ENCODE measurements around the gene SLC12A8.

Gene SLC12A8

DNA sequence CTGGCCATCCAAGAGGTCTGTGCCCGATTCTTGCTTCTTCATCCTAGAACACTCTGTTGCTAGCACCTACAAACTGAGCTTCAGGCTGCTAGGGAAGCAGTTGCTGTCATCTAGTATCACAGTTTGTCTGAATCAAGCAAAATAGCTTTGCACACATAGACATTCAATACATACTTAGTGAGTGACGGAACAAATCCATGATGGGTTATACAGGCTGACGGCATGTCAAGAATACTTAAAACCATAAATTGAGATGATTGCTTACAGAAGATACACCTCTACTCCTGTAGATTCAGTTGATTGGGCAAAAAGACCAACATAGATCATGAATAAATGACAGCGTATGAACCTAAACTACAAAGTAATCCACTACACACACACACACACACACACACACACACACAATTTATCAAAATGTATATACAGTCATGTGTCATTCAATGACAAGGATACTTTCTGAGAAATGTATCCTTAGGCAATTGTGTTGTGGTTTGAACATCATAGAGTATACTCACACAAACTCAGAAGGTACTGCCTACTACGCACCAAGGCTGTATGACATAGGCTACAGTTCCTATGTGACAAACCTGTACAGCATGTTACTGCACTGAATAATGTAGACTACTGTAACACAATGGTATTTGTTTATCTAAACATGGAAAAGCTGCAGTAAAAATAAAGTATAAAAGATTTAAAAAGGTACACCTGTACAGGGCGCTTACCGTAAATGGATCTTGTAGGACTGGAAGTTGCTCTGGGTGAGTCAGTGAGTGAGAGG is 142.4 kb downstream of the SLC12A8 start:
- DNase-seq, result no peak

- DNase-seq, result no peak
Measured at GRCh38 chr3:125069452-125069851, 143.1 kb downstream of the SLC12A8 start.

DNA sequence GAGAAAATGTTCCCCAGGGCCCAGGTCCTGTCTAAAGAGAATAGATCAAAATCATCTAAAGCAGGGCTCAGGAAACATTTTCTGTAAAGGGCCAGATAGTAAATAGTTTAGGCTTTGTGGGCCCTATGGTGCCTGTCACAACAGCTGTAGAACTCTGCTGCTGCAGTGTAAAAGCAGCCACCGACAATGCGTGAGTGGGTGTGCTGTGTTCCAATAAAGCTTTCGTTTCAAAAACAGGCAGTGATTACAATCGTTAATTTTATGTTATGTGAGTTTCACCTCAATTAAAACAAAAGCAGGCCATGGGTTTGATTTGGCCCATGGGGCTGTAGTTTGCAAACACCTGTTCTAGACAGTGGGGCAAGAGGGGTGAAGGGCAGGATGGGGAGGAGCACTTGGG is 144.3 kb downstream of the SLC12A8 start:
- no peak for DNase-seq

- no peak for DNase-seq
Measured at GRCh38 chr3:125067225-125067624, 145.3 kb downstream of the SLC12A8 start.

- DNase-seq, result no peak
Measured at GRCh38 chr3:125062904-125063618, 149.5 kb downstream of the SLC12A8 start.

GRCh38 chr3:125061646-125062045 is 150.9 kb downstream of the SLC12A8 start:
- no peak for DNase-seq

GRCh38 chr3:125061170-125061569 is 151.4 kb downstream of the SLC12A8 start:
- no peak for DNase-seq

GRCh38 chr3:125059488-125060245 is 152.9 kb downstream of the SLC12A8 start:
- no peak for DNase-seq

GRCh38 chr3:125058959-125059358 is 153.6 kb downstream of the SLC12A8 start:
- no peak for DNase-seq

DNA sequence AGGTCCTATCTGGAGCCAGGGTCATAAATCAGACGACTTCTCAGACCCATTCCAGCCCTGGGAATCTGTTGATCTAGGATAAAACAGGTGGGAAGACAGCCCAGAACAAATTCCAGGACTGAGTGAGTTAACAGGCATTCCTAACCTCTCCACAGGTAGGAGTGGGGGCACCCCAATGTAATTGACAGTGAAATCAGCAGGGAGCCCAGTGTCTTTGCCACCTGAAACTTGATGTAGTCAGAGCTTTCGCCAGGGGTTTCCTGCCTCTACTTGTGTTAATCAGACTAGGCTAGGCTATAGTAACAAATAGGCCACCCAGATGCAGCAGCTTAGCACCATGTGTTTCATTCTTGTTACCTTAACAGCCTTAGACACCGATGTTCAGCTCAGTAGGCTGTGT is 154.0 kb downstream of the SLC12A8 start:
- DNase-seq, result no peak

DNA sequence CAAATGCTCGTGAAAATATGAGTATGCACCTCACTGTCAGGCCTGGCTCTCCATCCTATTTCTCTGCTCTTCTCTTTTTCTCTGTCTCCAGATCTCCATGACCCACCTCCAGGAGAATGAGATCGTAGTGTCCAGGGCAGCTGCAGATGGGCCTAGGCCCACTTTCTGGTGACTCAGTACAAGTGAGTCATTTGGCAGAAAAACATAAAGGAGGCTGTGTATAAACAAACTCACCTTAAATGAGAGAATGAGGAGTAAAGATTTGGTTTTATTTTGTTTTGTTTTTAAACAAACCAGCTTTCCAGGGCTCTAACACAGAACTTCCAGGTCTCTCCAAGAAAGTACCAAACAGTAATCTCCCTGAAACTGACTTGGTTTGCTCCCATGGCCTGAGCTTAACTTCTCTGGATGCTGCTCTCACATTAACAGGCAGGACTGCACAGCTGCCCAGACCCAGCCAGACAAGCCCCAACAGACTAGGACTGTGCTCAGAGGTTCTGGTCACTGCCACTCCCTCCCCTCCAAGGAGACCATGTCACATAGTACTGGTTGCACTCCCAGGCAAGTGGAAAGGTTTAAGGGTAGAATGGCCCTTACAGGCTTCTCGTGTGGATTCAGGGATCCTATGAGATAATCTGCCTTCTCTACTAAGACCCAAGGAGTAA is 155.2 kb downstream of the SLC12A8 start:
- no peak for DNase-seq

GRCh38 chr3:125055913-125056745 is 156.4 kb downstream of the SLC12A8 start, which contains the start of gene HEG1:
TSS of gene HEG1 (minus strand) at chr3:125055997. CDS start at chr3:125055890, 107 bp downstream.
- DNase-seq, result peak; percentile 74

- no peak for DNase-seq
Measured at GRCh38 chr3:125055331-125055912, 157.1 kb downstream of the SLC12A8 start.

DNA sequence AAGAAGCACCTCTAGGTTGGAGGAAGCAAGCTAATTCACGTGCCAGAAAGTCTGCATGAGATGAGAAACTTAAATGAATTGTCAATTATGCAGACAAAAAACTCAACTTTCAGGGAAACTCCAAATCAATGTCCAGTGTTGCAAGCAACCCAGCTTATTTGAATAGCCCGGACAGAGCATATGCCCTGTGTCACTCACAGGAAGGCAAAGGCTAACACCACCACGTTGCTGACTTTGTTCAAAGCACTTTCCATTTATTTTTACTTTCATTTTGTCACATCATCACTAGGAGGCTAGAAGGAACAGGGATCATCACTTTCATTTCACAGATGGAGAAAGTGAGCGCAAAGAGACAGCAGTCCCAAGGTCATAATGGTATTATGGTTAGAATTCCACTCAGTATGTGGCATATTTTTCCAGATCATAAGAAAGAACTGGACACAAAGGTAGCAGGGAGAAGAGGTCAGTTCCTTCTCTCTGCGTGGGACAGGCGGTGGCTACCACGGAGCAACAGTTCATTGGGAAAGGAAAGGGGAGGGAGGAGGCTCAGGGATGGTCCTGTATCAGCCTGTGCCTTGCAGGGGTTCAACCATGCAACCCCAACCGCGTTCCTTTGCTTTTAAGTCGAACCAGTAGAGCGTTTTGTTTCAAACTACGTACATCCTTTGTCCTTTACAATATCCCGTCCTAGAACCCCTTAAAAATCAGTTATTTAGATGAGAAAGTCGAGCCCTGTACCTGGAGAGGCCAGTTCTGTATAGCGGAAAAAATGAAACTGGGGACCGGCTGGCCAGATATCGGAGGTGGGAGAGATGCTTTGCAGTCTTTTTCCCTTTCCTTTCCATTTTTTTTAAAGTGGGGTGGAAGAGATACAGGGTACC is 157.9 kb downstream of the SLC12A8 start:
- DNase-seq, result peak; percentile 13

- DNase-seq, result no peak
Measured at GRCh38 chr3:125054062-125054448, 158.5 kb downstream of the SLC12A8 start.

DNA sequence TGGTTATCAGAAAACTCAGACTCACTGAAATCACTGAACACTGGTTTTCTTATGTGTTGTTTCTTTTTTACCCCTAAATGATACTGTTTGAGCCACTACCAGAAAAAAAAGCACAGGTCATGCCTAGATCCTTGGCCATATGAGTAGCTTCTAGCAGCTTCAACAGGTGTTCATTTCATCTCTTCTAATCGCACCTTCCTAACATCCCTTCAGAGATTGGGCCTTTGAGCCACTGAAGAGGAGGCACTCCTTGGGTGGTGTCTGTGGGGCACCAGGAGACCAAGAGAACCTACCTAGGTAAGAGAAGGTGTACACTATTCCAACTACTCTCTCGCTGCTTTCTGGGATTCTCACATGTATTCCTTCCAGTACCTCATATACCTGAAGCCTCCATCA is 159.2 kb downstream of the SLC12A8 start:
- no peak for DNase-seq

GRCh38 chr3:125052624-125053303 is 159.8 kb downstream of the SLC12A8 start:
- DNase-seq, result no peak

DNA sequence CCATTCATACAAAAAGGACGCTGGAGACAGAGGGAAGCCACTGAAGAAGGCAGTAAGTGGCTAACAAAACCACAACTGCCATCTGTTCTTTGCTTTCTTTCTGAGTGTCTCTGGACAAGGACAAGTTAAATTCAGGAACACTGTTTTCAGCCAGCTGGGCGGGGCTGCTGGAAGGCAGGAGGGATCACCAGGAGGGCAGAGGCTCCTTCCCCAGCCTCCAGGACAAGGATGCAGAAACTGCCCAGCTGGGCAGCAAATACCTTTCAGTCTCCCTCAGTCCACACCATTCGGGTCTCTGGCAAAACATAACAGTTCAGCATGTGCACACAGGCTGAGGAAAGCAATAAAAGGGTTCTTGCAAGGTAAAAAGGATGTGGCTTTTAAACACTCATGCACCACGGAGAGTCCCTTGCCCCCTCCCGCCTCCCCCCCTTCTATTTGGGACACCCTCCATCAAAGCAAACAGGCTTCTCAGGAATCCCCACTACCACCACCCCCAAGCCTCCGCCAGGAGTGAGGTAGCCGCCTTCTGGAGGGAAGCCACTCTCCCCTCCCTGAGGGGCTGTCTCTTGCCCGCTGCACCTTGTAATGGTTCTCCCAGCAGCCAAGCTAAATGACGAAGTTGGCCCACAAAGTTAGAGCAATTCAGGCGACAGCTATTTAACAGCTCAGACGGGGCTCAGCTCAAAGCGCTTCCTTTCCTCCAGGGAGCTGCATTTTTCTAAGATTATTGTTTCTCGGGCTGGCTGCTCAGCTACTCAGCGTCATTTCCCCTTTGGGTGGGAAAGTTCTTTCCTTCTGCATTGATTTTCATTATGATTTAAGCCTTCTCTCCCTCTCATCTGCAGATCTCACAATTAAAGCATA is 160.6 kb downstream of the SLC12A8 start:
- peak; percentile 64 for DNase-seq

DNA sequence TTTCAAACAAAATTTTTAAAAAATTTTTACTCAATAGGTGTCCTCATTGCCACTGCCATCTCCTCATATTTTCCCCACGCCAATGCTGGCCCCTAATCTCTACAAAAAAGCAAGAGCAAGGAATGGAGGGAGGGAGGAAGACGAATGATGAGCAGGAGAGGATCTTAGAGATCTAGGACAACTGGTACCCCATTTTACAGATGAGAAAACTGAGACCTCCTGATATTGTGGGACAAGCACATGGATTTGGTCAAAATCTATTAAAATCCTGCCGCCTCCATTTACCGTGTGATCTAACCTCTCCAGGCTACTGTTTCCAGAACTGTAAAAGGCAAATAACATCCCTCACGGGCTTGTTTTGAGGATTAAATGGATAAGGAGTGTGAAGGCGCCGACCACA is 161.3 kb downstream of the SLC12A8 start:
- no peak for DNase-seq

Measured in CD4-positive, alpha-beta T cell treated with Interferon gamma for 1 hour (primary cell).